Measurements from ENCODE around the gene NFX1. TPM values are rescaled to one million over a fixed set of nuclear protein-coding genes. Genes with fewer than 3 reads are reported as not detected.
A peak's percentile ranks its signal among the peaks of the same experiment; 100 is the strongest.

Gene NFX1
- polyA plus RNA-seq, 3 donors: 4.3 to 26.3 (median 8.1) TPM

GRCh38 chr9:33320230-33320567 lies 29.9 kb downstream of the NFX1 start:
- no peak overlapping the region for H2AFZ ChIP-seq (ENCODE audit: insufficient read depth, low read depth, low read length, poor library complexity, severe bottlenecking)
- peaks cover 79 to 88% of the 10 kb centered on the region in 2 donors for H3K36me3 ChIP-seq (replicated peaks in 1 of 2; ENCODE audit: control insufficient read depth in 1 of 2, insufficient read depth in 2 of 2, low read length in 2 of 2)
- no peaks in the 10 kb centered on the region for H3K27me3 ChIP-seq (ENCODE audit: control insufficient read depth in 2 of 2, insufficient read depth in 2 of 2, low read length in 2 of 2)
- no peaks in the 10 kb centered on the region for H3K9me3 Mint-ChIP-seq
- intact Hi-C loops (cut with micrococcal nuclease): no loop called here
- DNase-seq: no peak
- no peaks in the 10 kb centered on the region for H3K27me3 Mint-ChIP-seq (ENCODE audit: low read depth in 3 of 3)
- peaks cover 79 to 96% of the 10 kb centered on the region in 2 donors for H3K36me3 Mint-ChIP-seq
- H3K27ac Mint-ChIP-seq: no peak overlapping the region
- no peaks in the 10 kb centered on the region for H4K20me1 ChIP-seq (ENCODE audit: insufficient read depth, low read length)
- no peak overlapping the region for H3K4me3 Mint-ChIP-seq
- no peak overlapping the region for H3K9ac ChIP-seq (ENCODE audit: insufficient read depth, low read length, poor library complexity, severe bottlenecking)
- H3K4me1 Mint-ChIP-seq: peaks cover 1% of the 10 kb centered on the region
- WGBS (ENCODE audit: insufficient coverage): no CpG with 5 or more reads among the region's 1 CpG
- H3K4me3 ChIP-seq (replicated peaks in 1 of 3; ENCODE audit: low read depth in 2 of 3, low read length in 3 of 3): no peak overlapping the region
- H3K4me2 ChIP-seq (replicated peaks; ENCODE audit: extremely low read depth, low read length, poor library complexity, severe bottlenecking): no peak overlapping the region
- no peaks in the 10 kb centered on the region for H3K79me2 ChIP-seq (ENCODE audit: insufficient read depth, low read length)
- TF ChIP-seq, protein P1, sequence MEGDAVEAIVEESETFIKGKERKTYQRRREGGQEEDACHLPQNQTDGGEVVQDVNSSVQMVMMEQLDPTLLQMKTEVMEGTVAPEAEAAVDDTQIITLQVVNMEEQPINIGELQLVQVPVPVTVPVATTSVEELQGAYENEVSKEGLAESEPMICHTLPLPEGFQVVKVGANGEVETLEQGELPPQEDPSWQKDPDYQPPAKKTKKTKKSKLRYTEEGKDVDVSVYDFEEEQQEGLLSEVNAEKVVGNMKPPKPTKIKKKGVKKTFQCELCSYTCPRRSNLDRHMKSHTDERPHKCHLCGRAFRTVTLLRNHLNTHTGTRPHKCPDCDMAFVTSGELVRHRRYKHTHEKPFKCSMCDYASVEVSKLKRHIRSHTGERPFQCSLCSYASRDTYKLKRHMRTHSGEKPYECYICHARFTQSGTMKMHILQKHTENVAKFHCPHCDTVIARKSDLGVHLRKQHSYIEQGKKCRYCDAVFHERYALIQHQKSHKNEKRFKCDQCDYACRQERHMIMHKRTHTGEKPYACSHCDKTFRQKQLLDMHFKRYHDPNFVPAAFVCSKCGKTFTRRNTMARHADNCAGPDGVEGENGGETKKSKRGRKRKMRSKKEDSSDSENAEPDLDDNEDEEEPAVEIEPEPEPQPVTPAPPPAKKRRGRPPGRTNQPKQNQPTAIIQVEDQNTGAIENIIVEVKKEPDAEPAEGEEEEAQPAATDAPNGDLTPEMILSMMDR (IDR thresholded peaks at IDR 0.05): no peak
- no peaks in the 10 kb centered on the region for H3K4me1 ChIP-seq (ENCODE audit: control insufficient read depth in 1 of 2, insufficient read depth in 2 of 2, low read length in 2 of 2)
- H3K9me3 ChIP-seq (replicated peaks in 1 of 2; ENCODE audit: control insufficient read depth in 1 of 2, insufficient read depth in 1 of 2, low read length in 2 of 2): no peaks in the 10 kb centered on the region
- H3K27ac ChIP-seq (ENCODE audit: low read depth in 1 of 2, low read length in 2 of 2): no peak overlapping the region

DNA sequence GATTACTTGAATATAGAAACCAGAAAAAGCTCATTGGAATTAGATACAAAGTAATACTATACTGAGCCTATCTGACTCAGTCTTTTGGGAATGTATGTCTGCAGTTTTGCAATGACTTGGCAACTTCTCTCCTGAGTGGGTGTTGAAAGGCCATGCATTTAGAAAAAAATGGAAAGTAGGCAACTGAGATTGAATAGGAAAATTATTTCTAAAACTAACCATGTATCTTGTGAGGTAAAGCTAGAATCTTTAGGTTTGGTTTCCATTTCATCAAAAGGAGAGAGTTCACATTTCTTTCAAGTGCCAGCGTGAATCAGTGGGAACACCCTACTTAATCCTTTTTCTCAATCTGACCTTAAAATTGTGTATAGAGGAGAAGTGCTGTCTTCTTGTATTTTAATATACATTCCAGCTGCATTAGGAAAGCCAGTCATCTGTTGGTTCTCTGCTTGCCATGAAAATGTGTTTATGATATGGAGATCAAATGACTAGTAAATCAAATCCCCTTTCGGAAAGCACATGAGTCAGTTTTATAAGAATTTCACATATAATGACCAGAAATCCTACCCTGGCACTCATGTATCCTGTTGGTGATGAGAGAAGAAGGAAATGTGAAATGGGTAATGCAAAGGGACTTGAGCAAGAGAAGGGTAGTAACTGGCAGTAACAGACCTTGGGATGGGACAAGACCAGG lies 30.4 kb downstream of the NFX1 start:
- no peak overlapping the region for H3K27ac ChIP-seq (ENCODE audit: low read depth in 1 of 2, low read length in 2 of 2)
- no peaks in the 10 kb centered on the region for H3K4me1 ChIP-seq (ENCODE audit: control insufficient read depth in 1 of 2, insufficient read depth in 2 of 2, low read length in 2 of 2)
- peaks cover 77 to 96% of the 10 kb centered on the region in 2 donors for H3K36me3 Mint-ChIP-seq
- H2AFZ ChIP-seq (ENCODE audit: insufficient read depth, low read depth, low read length, poor library complexity, severe bottlenecking): no peak overlapping the region
- no peaks in the 10 kb centered on the region for H3K79me2 ChIP-seq (ENCODE audit: insufficient read depth, low read length)
- H3K27me3 Mint-ChIP-seq (ENCODE audit: low read depth in 3 of 3): no peaks in the 10 kb centered on the region
- H3K27me3 ChIP-seq (ENCODE audit: control insufficient read depth in 2 of 2, insufficient read depth in 2 of 2, low read length in 2 of 2): no peaks in the 10 kb centered on the region
- H3K27ac Mint-ChIP-seq: peak overlapping the region in 1 of 7 donors; percentile 25
- TF ChIP-seq, protein P1 (IDR thresholded peaks at IDR 0.05): no peak
- no peaks in the 10 kb centered on the region for H3K9me3 Mint-ChIP-seq
- peaks cover 77 to 84% of the 10 kb centered on the region in 2 donors for H3K36me3 ChIP-seq (replicated peaks in 1 of 2; ENCODE audit: control insufficient read depth in 1 of 2, insufficient read depth in 2 of 2, low read length in 2 of 2)
- H3K9me3 ChIP-seq (replicated peaks in 1 of 2; ENCODE audit: control insufficient read depth in 1 of 2, insufficient read depth in 1 of 2, low read length in 2 of 2): no peaks in the 10 kb centered on the region
- H4K20me1 ChIP-seq (ENCODE audit: insufficient read depth, low read length): no peaks in the 10 kb centered on the region
- H3K4me1 Mint-ChIP-seq: peaks cover 1% of the 10 kb centered on the region
- no peak overlapping the region for H3K4me3 Mint-ChIP-seq
- H3K4me2 ChIP-seq (replicated peaks; ENCODE audit: extremely low read depth, low read length, poor library complexity, severe bottlenecking): no peak overlapping the region
- DNase-seq: no peak
- H3K4me3 ChIP-seq (replicated peaks in 1 of 3; ENCODE audit: low read depth in 2 of 3, low read length in 3 of 3): no peak overlapping the region
- intact Hi-C loops (cut with micrococcal nuclease): no loop called here
- no CpG with 5 or more reads among the region's 2 CpGs for WGBS (ENCODE audit: insufficient coverage)
- H3K9ac ChIP-seq (ENCODE audit: insufficient read depth, low read length, poor library complexity, severe bottlenecking): no peak overlapping the region

All from CD14-positive monocyte (primary cell).